ENCODE measurements around the gene ZMYM4.

Gene ZMYM4

GRCh38 chr1:35430762-35431161 lies 162.3 kb downstream of the ZMYM4 start:
- ATAC-seq (replicated peaks), result no peak

GRCh38 chr1:35431173-35431599 lies 162.7 kb downstream of the ZMYM4 start:
- Mint-ChIP-seq H3K27ac (no peak overlapping the region), H3K9me3 (peaks cover 0 to 2% of the 10 kb centered on the region in 2 donors), H3K4me3 (no peak overlapping the region), H3K4me1 (peaks cover under 1% of the 10 kb centered on the region in 2 donors), H3K27me3 (no peaks in the 10 kb centered on the region), H3K36me3 (peaks cover 60 to 61% of the 10 kb centered on the region in 2 donors)
- no peak for ATAC-seq (replicated peaks)
- DNase-seq, result no peak

More at GRCh38 chr1:35430762-35431161, 162.3 kb downstream of the ZMYM4 start:
- Mint-ChIP-seq H3K36me3 (peaks cover 62% of the 10 kb centered on the region in 2 donors), H3K27ac (no peak overlapping the region), H3K4me3 (no peak overlapping the region), H3K27me3 (no peaks in the 10 kb centered on the region), H3K4me1 (peaks cover 5% of the 10 kb centered on the region in 2 donors), H3K9me3 (peaks cover 0 to 2% of the 10 kb centered on the region in 2 donors)
- no peak for DNase-seq

- Mint-ChIP-seq H3K4me3 (no peak overlapping the region), H3K9me3 (peaks cover 0 to 2% of the 10 kb centered on the region in 2 donors), H3K27ac (no peak overlapping the region), H3K4me1 (no peaks in the 10 kb centered on the region), H3K36me3 (peaks cover 61 to 67% of the 10 kb centered on the region in 2 donors), H3K27me3 (no peaks in the 10 kb centered on the region)
- DNase-seq (no peak), ATAC-seq (replicated peaks) (no peak)
These were observed 163.7 kb downstream of the ZMYM4 start for GRCh38 chr1:35432231-35432630.

- H3K4me3 Mint-ChIP-seq, result no peak overlapping the region
- H3K27me3 Mint-ChIP-seq, result no peaks in the 10 kb centered on the region
- no peak for DNase-seq
- H3K36me3 Mint-ChIP-seq, result peaks cover 72 to 73% of the 10 kb centered on the region in 2 donors
- peak overlapping the region; percentile 21 for H3K27ac Mint-ChIP-seq
- H3K9me3 Mint-ChIP-seq, result peaks cover 0 to 2% of the 10 kb centered on the region in 2 donors
- no peaks in the 10 kb centered on the region for H3K4me1 Mint-ChIP-seq
- ATAC-seq (replicated peaks), result no peak
These were observed 165.2 kb downstream of the ZMYM4 start for GRCh38 chr1:35433714-35434113.

GRCh38 chr1:35434703-35435102 lies 166.2 kb downstream of the ZMYM4 start:
- no peak overlapping the region for H3K27ac Mint-ChIP-seq
- DNase-seq (no peak), ATAC-seq (replicated peaks) (no peak)
- H3K36me3 Mint-ChIP-seq, result peaks cover 71 to 75% of the 10 kb centered on the region in 2 donors
- no peak overlapping the region for H3K4me3 Mint-ChIP-seq
- H3K4me1 Mint-ChIP-seq, result no peaks in the 10 kb centered on the region
- H3K27me3 Mint-ChIP-seq, result no peaks in the 10 kb centered on the region
- H3K9me3 Mint-ChIP-seq, result peaks cover 0 to 2% of the 10 kb centered on the region in 2 donors

- no peaks in the 10 kb centered on the region for H3K27me3 Mint-ChIP-seq
- ATAC-seq (replicated peaks), result no peak
- no peak overlapping the region for H3K27ac Mint-ChIP-seq
- H3K9me3 Mint-ChIP-seq, result peaks cover 0 to 2% of the 10 kb centered on the region in 2 donors
- no peak overlapping the region for H3K4me3 Mint-ChIP-seq
- no peak for DNase-seq
- H3K4me1 Mint-ChIP-seq, result no peaks in the 10 kb centered on the region
- H3K36me3 Mint-ChIP-seq, result peaks cover 62 to 67% of the 10 kb centered on the region in 2 donors
These were observed 167.6 kb downstream of the ZMYM4 start for GRCh38 chr1:35436078-35436477.

GRCh38 chr1:35437200-35437599 lies 168.7 kb downstream of the ZMYM4 start:
- no peak overlapping the region for H3K4me3 Mint-ChIP-seq
- H3K36me3 Mint-ChIP-seq, result peaks cover 60 to 64% of the 10 kb centered on the region in 2 donors
- DNase-seq (no peak), ATAC-seq (replicated peaks) (no peak)
- no peaks in the 10 kb centered on the region for H3K27me3 Mint-ChIP-seq
- no peak overlapping the region for H3K27ac Mint-ChIP-seq
- H3K9me3 Mint-ChIP-seq, result peaks cover 0 to 1% of the 10 kb centered on the region in 2 donors
- no peaks in the 10 kb centered on the region for H3K4me1 Mint-ChIP-seq

GRCh38 chr1:35439626-35440025 lies 171.1 kb downstream of the ZMYM4 start:
- Mint-ChIP-seq H3K36me3 (peaks cover 40 to 50% of the 10 kb centered on the region in 2 donors), H3K4me3 (no peak overlapping the region), H3K27me3 (no peaks in the 10 kb centered on the region), H3K9me3 (no peaks in the 10 kb centered on the region), H3K27ac (no peak overlapping the region), H3K4me1 (no peaks in the 10 kb centered on the region)
- DNase-seq, result no peak
- ATAC-seq (replicated peaks), result no peak

GRCh38 chr1:35441926-35442579 lies 173.5 kb downstream of the ZMYM4 start:
- H3K4me1 Mint-ChIP-seq, result no peaks in the 10 kb centered on the region
- no peak overlapping the region for H3K4me3 Mint-ChIP-seq

GRCh38 chr1:35442734-35443133 lies 174.2 kb downstream of the ZMYM4 start:
- H3K4me1 Mint-ChIP-seq, result no peaks in the 10 kb centered on the region
- no peak overlapping the region for H3K4me3 Mint-ChIP-seq
- DNase-seq (no peak), ATAC-seq (replicated peaks) (no peak)
- H3K27ac Mint-ChIP-seq, result no peak overlapping the region
- no peaks in the 10 kb centered on the region for H3K9me3 Mint-ChIP-seq
- no peaks in the 10 kb centered on the region for H3K27me3 Mint-ChIP-seq
- H3K36me3 Mint-ChIP-seq, result peaks cover 21 to 37% of the 10 kb centered on the region in 2 donors

More at GRCh38 chr1:35441926-35442579, 173.5 kb downstream of the ZMYM4 start:
- Mint-ChIP-seq H3K27me3 (no peaks in the 10 kb centered on the region), H3K9me3 (no peaks in the 10 kb centered on the region), H3K36me3 (peaks cover 26 to 37% of the 10 kb centered on the region in 2 donors), H3K27ac (no peak overlapping the region)
- DNase-seq, result no peak
- no peak for ATAC-seq (replicated peaks)

- Mint-ChIP-seq H3K4me3 (no peak overlapping the region), H3K4me1 (no peaks in the 10 kb centered on the region), H3K9me3 (no peaks in the 10 kb centered on the region), H3K27me3 (no peaks in the 10 kb centered on the region), H3K27ac (no peak overlapping the region), H3K36me3 (peaks cover 16 to 36% of the 10 kb centered on the region in 2 donors)
- DNase-seq, result no peak
- ATAC-seq (replicated peaks), result no peak
These were observed 175.4 kb downstream of the ZMYM4 start for GRCh38 chr1:35443768-35444518.

GRCh38 chr1:35444519-35444774 lies 175.9 kb downstream of the ZMYM4 start:
- Mint-ChIP-seq H3K4me1 (no peaks in the 10 kb centered on the region), H3K27me3 (no peaks in the 10 kb centered on the region), H3K27ac (no peak overlapping the region), H3K36me3 (peaks cover 14 to 33% of the 10 kb centered on the region in 2 donors), H3K4me3 (no peak overlapping the region), H3K9me3 (no peaks in the 10 kb centered on the region)
- DNase-seq, result no peak
- ATAC-seq (replicated peaks), result no peak

- no peaks in the 10 kb centered on the region for H3K9me3 Mint-ChIP-seq
- H3K36me3 Mint-ChIP-seq, result peaks cover 17 to 30% of the 10 kb centered on the region in 2 donors
- ATAC-seq (replicated peaks) (no peak), DNase-seq (no peak)
- no peak overlapping the region for H3K27ac Mint-ChIP-seq
- H3K27me3 Mint-ChIP-seq, result no peaks in the 10 kb centered on the region
- H3K4me3 Mint-ChIP-seq, result no peak overlapping the region
- H3K4me1 Mint-ChIP-seq, result peaks cover 0 to 5% of the 10 kb centered on the region in 2 donors
These were observed 178.8 kb downstream of the ZMYM4 start for GRCh38 chr1:35447278-35447677.

GRCh38 chr1:35448344-35448801 lies 179.9 kb downstream of the ZMYM4 start:
- no peak for ATAC-seq (replicated peaks)
- Mint-ChIP-seq H3K4me1 (peaks cover 0 to 5% of the 10 kb centered on the region in 2 donors), H3K9me3 (no peaks in the 10 kb centered on the region), H3K27ac (no peak overlapping the region), H3K27me3 (no peaks in the 10 kb centered on the region), H3K4me3 (no peak overlapping the region), H3K36me3 (peaks cover 22 to 33% of the 10 kb centered on the region in 2 donors)
- DNase-seq, result no peak

Data from stimulated activated naive B cell treated with anti-CD40 and anti-IgM and Interleukin-4, amounts not matched to agents 10 μg/mL and 1 μg/mL and 100 μg/mL, for 72 hours (primary cell).